Lower leg skin (tissue), 3 donors: ENCODE results near the gene ZMYND8.

Source experiments
- CTCF ChIP-seq, 3 donors: fragments of 450-650 bp; IDR thresholded peaks; one replicate each; pipeline ENCODE4 v1.5.1; 2016; ENCODE audit warnings: antibody characterized with exemption in 3 of 3, mild to moderate bottlenecking in 3 of 3, moderate library complexity in 2 of 3
- POLR2A ChIP-seq, 2 donors: fragments of 450-650 bp; IDR thresholded peaks; one replicate each; pipeline ENCODE4 v1.6.1; 2016 to 2017; ENCODE audit warnings: antibody characterized with exemption in 2 of 2, mild to moderate bottlenecking in 1 of 2, moderate library complexity in 1 of 2

- no peak for TF ChIP-seq CTCF (IDR thresholded peaks at IDR 0.05)
- TF ChIP-seq POLR2A (IDR thresholded peaks at IDR 0.05): no peak
Measured at GRCh38 chr20:47265214-47265613, 91.3 kb downstream of the ZMYND8 start.
